Measurements from ENCODE around the gene GPR158.

GPR158 gene

GRCh38 chr10:25405871-25406270 lies 231.1 kb downstream of the GPR158 start:
- no peak for DNase-seq

- no peak for DNase-seq
Observed at GRCh38 chr10:25417611-25418010, 242.8 kb downstream of the GPR158 start.

GRCh38 chr10:25425776-25426175 lies 251.0 kb downstream of the GPR158 start:
- no peak for DNase-seq

GRCh38 chr10:25436431-25436830 lies 261.6 kb downstream of the GPR158 start:
- no peak for DNase-seq

- DNase-seq = no peak
Observed at GRCh38 chr10:25441270-25441669, 266.5 kb downstream of the GPR158 start.

- DNase-seq = no peak
Observed at GRCh38 chr10:25444266-25444665, 269.5 kb downstream of the GPR158 start.

GRCh38 chr10:25451401-25451800 lies 276.6 kb downstream of the GPR158 start:
- DNase-seq = no peak

- DNase-seq = no peak
Observed at GRCh38 chr10:25453619-25454018, 278.8 kb downstream of the GPR158 start.

GRCh38 chr10:25455980-25456567 lies 281.3 kb downstream of the GPR158 start:
- no peak for DNase-seq

GRCh38 chr10:25457552-25457951 lies 282.8 kb downstream of the GPR158 start:
- no peak for DNase-seq

GRCh38 chr10:25465582-25466372 lies 291.0 kb downstream of the GPR158 start:
- peak; percentile 72 for DNase-seq

- no peak for DNase-seq
Observed at GRCh38 chr10:25467881-25468280, 293.1 kb downstream of the GPR158 start.

- DNase-seq = no peak
Observed at GRCh38 chr10:25481467-25481866, 306.7 kb downstream of the GPR158 start.

GRCh38 chr10:25483999-25484398 lies 309.2 kb downstream of the GPR158 start:
- no peak for DNase-seq

- DNase-seq = no peak
Observed at GRCh38 chr10:25487266-25487665, 312.5 kb downstream of the GPR158 start.

- no peak for DNase-seq
Observed at GRCh38 chr10:25492040-25492439, 317.2 kb downstream of the GPR158 start.

GRCh38 chr10:25492680-25493079 lies 317.9 kb downstream of the GPR158 start:
- DNase-seq = no peak

GRCh38 chr10:25493122-25493893 lies 318.5 kb downstream of the GPR158 start:
- DNase-seq = peak; percentile 66

GRCh38 chr10:25497246-25497645 lies 322.4 kb downstream of the GPR158 start:
- DNase-seq = no peak

GRCh38 chr10:25498645-25499044 lies 323.8 kb downstream of the GPR158 start:
- no peak for DNase-seq

- no peak for DNase-seq
Observed at GRCh38 chr10:25501912-25502311, 327.1 kb downstream of the GPR158 start.

GRCh38 chr10:25502453-25502852 lies 327.7 kb downstream of the GPR158 start:
- no peak for DNase-seq

GRCh38 chr10:25504306-25504705 lies 329.5 kb downstream of the GPR158 start:
- no peak for DNase-seq

- DNase-seq = no peak
Observed at GRCh38 chr10:25504838-25505237, 330.0 kb downstream of the GPR158 start.

Data from NCI-H774 (cell line).